HG02970 (cell line): Measurements from ENCODE around the gene XPO6.

Experiments
- ATAC-seq: cut with Tn5 transposase; IDR thresholded peaks from one replicate; pipeline ENCODE4 v1.9.1; 2021; ENCODE audit warnings: mild to moderate bottlenecking, moderate library complexity, moderate number of reproducible peaks; ENCODE audit not compliant: unreplicated experiment, low FRiP score

The XPO6 gene

GRCh38 chr16:28210264-28210663 is 1.5 kb downstream of the XPO6 start:
- ATAC-seq: no peak

GRCh38 chr16:28208824-28209223 is 2.9 kb downstream of the XPO6 start:
- ATAC-seq: no peak

- ATAC-seq: no peak
These were observed 3.6 kb downstream of the XPO6 start for GRCh38 chr16:28208131-28208530.

GRCh38 chr16:28207399-28207798 is 4.4 kb downstream of the XPO6 start:
- ATAC-seq: no peak

GRCh38 chr16:28205974-28206373 is 5.8 kb downstream of the XPO6 start:
- ATAC-seq: no peak

- ATAC-seq: no peak
These were observed 6.5 kb downstream of the XPO6 start for GRCh38 chr16:28205117-28205899.

GRCh38 chr16:28204622-28205021 is 7.1 kb downstream of the XPO6 start:
- ATAC-seq: no peak

DNA sequence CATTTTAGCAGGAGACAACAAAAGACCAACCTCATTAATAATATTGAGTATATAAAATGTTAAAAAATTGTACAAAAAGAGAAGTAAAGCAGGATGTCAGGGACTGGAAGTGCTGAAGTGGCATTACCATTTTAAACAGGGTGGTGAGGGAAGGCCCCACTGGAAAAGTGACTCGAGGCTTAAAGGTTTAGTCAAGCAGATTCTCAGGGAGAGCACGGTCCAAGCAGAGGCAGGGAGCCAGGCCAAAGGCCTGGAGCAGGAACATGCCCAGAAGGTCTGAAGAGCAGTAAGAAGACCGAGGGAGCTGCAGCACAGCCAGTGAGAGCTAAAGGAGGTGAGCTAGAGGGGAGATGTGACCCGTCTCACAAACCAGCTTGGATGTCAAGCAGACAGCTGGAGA is 7.6 kb downstream of the XPO6 start:
- ATAC-seq: no peak

DNA sequence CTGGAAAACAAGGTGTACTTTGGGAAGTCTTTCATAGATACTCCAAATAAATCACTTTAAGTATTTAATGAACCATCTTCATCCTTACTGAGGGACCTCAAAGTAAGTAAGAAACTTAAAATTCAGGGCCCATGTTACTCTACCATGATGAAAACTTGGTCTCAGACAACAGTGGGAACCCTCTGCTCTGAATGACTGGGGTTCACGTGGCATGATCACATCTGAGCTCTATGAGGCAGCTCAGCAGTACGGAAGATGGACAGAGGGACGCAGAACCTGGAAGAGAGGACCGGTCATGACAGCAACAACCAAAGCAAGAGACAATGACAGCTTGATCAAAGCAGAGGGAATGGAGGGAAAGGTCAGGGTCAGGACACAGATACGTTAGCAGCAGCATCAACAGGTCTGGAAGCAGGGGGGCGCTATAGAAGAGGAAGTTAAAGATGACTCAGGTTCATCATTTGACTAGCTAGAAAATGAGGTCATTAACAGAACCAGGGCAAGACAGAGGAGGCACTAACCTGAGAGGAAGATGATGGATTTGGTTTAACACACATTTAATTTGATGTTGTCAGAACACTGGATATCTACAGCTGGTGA is 9.5 kb downstream of the XPO6 start:
- no peak for ATAC-seq

DNA sequence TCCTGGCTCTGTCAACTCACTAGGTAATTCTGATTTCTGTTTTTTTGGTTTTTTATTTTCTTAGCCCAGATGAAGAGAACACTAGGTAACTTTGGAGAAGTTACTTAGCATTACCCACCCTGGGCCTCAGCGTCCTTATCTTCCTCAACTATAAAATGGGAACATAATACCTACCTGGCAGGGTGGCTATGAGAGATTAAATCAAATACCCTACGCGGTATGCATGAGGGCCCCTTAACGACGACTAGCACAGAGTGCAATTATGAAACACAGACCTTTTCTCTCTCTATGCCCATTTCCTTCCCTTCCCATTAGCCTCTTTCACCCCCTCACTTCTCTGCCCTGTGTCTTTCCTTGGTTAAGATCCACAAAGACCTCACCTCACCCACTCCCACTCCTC is 11.1 kb downstream of the XPO6 start:
- ATAC-seq: no peak

GRCh38 chr16:28196387-28196987 is 15.3 kb downstream of the XPO6 start:
- no peak for ATAC-seq

DNA sequence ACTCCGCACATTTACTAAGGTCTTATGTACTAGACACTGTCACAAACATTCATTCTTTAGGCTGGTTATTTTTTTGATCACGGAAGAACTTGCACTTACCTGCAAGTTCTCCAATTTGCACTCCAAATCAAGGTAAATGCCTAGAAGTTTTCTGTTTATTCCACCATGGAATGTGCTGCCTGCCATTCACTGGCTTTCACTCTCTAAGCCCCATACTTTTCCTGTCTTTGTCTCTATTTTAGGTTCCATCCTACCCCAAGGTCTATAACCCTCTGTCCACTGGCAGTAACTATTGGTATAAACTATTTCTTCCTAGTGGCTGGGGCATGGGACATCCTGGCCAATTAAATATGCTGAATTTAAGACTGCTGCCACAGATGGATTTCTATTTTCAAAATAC is 15.9 kb downstream of the XPO6 start:
- no peak for ATAC-seq

- ATAC-seq: no peak
These were observed 18.0 kb downstream of the XPO6 start for GRCh38 chr16:28193530-28194423.

DNA sequence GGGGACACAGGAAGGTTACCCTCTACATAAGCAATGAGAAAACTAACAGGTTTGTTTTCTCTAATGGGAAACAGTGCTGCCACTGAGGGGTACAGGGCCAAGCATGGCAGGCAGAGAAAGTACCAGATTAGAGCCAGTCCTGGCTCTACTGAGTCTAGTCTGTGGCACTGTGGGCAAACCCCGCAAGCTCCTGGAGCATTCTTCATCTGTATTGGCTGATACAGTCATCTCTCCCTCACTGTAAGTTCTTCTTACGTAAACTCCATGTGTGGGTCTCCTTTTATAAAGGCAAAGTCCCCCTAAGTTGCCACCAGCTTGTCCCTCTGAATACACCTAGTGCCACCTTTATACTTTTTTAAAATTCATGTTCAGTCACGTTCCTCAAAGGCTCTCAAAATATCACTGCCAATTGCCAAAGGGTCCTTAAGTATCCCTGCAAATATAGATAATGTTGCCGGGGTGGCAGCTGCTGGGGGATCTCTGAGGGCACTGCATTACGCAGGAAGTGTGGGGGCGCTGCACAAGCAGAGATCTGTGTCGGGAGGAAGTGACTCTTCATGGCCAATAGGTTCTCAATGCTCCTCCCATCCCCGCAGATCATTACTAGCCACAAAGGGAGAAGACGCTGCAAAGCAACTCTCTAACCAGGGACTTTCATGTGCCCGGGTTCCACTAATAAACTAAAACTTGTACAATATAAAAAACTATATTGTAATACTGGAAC is 18.8 kb downstream of the XPO6 start:
- ATAC-seq: no peak

- no peak for ATAC-seq
These were observed 20.3 kb downstream of the XPO6 start for GRCh38 chr16:28191364-28191960.

DNA sequence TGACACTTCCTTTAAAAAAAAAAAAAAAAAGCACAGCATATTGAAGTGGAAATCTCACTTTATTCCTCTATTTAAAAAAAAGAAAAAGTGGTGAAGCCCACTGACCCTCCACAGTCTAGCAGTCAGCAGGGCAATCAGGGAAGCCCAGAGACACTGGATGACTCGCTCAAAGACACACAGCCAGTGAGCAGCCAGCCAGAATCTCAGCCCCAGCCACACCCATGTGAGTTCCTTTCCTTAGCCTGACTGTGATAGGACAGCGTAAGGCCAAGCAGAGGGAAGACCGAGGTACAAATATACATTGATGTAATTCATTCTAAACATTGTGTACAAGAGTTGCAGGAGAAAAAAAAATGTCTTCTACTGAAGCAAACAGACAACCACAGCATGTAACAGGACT is 22.5 kb downstream of the XPO6 start:
- ATAC-seq: no peak

DNA sequence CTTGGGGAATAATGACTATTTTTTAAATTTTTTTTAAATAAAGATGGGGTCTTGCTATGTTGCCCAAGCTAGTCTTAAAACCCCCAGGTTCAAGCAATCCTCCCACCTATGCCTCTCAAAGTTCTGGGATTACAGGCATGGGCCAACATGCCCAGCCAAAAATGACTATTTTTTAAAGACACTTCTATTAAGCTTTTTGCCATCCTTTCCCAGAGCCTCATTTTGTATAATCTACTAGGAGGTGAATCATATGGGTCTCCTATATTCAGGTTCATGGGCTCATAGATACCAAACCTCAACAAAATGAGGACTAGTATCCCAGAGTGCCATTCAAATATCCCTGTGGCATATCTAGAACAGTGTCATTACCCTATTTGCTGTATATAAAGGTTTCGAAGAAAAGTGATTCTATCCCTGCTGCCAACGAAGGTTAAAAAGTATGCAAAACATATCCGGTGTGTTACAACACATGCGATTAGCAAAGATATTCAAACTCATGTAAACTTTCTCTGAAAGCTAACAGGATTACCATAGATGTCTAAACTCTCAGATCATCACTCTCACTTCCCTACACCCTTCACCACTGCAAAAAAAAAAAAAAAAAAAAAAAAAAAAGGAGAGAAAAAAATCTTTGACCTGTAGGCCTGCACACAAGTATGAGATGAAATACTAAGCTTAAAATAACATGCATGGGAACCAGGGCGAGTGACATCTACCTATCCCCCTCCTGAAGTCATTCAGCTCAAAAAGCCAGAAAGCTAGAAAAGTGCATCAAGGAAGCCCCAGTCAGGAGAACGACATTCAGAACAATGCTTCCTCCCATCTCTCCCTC is 23.5 kb downstream of the XPO6 start:
- peak; percentile 56 for ATAC-seq

- ATAC-seq: peak; percentile 40
These were observed 24.2 kb downstream of the XPO6 start for GRCh38 chr16:28187595-28188004.

- no peak for ATAC-seq
These were observed 25.0 kb downstream of the XPO6 start for GRCh38 chr16:28186752-28187151.
